K562 (cell line): ENCODE measurements around the gene POC5.

ENCODE experiments used
- ID3 ChIP-seq, 2 experiments: fragments of 250-450 bp in 1 of 2; fragments of 450-650 bp in 1 of 2; sonication (Bioruptor Pico) in 1 of 2; IDR thresholded peaks; 2 replicates each; pipeline versions ENCODE4 v1.6.1 to v1.8.0; 2016 to 2021; ENCODE audit warnings: mild to moderate bottlenecking in 2 of 2, moderate library complexity in 2 of 2, missing compliant biosample characterization in 1 of 2, missing genetic modification characterization in 1 of 2
- NFE2 ChIP-seq: IDR thresholded peaks from 2 replicates; pipeline ENCODE4 v1.6.1; 2014; ENCODE audit warnings: antibody characterized with exemption, low read depth
- SRF ChIP-seq, 2 experiments: fragments of 250-450, 450-650 bp in 1 of 2; sonication (Bioruptor Pico) in 1 of 2; sonication (generic) in 1 of 2; formaldehyde crosslinking; IDR thresholded peaks; 2 replicates each; pipeline versions ENCODE4 v1.5.0 to v1.5.1; 2020 to 2022; ENCODE audit warnings: mild to moderate bottlenecking in 1 of 2, missing genetic modification reagents in 1 of 2
- TCF7L2 ChIP-seq: fragments of 150-350 bp; IDR thresholded peaks from 2 replicates; pipeline ENCODE4 v1.6.1; 2016; ENCODE audit warnings: low read depth, mild to moderate bottlenecking, low read length, moderate library complexity
- ZBTB7A ChIP-seq: IDR thresholded peaks from 2 replicates; pipeline ENCODE4 v1.6.1; 2011; ENCODE audit warnings: low read depth, mild to moderate bottlenecking, low read length, moderate library complexity, borderline replicate concordance; ENCODE audit not compliant: control insufficient read depth
- TF ChIP-seq, protein P1 (sequence below), 3 experiments: IDR thresholded peaks in 2 of 3; conservative IDR thresholded peaks in 1 of 3; 2 replicates each; pipeline ENCODE4 v1.5.1; 2011 to 2012; ENCODE audit warnings: low read length in 3 of 3, mild to moderate bottlenecking in 3 of 3, control low read depth in 2 of 3, improper control_type of control experiment in 1 of 3, inconsistent platforms in 1 of 3, low read depth in 1 of 3, mixed read lengths in 1 of 3, moderate library complexity in 1 of 3; ENCODE audit not compliant: insufficient read depth in 2 of 3
- TF ChIP-seq, protein P2 (sequence below), 2 experiments: fragments of 450-650 bp in 1 of 2; sonication (generic) in 1 of 2; formaldehyde crosslinking; conservative IDR thresholded peaks; 2 replicates each; pipeline versions ENCODE4 v1.4.0 to v1.8.1; 2020 to 2022; ENCODE audit warnings: mild to moderate bottlenecking in 1 of 2, missing genetic modification reagents in 1 of 2
- TF ChIP-seq, protein P3 (sequence below): sonication (generic); formaldehyde crosslinking; IDR thresholded peaks from 2 replicates; pipeline ENCODE4 v1.9.0; 2022; ENCODE audit warnings: mild to moderate bottlenecking, missing genetic modification reagents

DNA sequence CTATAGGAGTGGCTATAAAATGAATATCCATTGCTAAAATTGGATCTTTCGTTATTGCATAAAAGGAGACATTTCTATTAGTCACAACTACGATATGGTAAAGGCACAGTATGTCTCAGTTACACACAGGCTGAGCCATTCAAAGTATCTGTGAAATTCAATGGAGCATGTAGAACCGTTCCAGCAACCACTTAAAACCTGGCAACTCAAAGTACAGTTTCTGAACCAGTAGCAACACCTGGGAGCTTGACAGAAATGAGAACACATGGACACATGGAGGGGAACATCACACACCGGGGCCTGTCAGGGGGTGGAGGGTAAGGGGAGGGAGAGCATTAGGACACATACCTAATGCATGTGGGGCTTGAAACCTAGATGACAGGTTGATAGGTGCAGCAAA is 15.4 kb downstream of the POC5 start:
- TF ChIP-seq, protein P1, sequence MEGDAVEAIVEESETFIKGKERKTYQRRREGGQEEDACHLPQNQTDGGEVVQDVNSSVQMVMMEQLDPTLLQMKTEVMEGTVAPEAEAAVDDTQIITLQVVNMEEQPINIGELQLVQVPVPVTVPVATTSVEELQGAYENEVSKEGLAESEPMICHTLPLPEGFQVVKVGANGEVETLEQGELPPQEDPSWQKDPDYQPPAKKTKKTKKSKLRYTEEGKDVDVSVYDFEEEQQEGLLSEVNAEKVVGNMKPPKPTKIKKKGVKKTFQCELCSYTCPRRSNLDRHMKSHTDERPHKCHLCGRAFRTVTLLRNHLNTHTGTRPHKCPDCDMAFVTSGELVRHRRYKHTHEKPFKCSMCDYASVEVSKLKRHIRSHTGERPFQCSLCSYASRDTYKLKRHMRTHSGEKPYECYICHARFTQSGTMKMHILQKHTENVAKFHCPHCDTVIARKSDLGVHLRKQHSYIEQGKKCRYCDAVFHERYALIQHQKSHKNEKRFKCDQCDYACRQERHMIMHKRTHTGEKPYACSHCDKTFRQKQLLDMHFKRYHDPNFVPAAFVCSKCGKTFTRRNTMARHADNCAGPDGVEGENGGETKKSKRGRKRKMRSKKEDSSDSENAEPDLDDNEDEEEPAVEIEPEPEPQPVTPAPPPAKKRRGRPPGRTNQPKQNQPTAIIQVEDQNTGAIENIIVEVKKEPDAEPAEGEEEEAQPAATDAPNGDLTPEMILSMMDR (IDR thresholded peaks at IDR 0.05 in 2 of 3, conservative IDR thresholded peaks at IDR 0.05 in 1 of 3; ENCODE audit: insufficient read depth in 2 of 3, low read depth in 1 of 3, low read length in 3 of 3), result no peak
- TF ChIP-seq, protein P2, sequence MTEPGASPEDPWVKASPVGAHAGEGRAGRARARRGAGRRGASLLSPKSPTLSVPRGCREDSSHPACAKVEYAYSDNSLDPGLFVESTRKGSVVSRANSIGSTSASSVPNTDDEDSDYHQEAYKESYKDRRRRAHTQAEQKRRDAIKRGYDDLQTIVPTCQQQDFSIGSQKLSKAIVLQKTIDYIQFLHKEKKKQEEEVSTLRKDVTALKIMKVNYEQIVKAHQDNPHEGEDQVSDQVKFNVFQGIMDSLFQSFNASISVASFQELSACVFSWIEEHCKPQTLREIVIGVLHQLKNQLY (CRISPR knock-in tag; conservative IDR thresholded peaks at IDR 0.05), result no peak
- TF ChIP-seq SRF (CRISPR knock-in tag; IDR thresholded peaks at IDR 0.05) (no peak), ID3 (CRISPR knock-in tag; IDR thresholded peaks at IDR 0.05) (no peak), ID3 (tag; IDR thresholded peaks at IDR 0.05) (no peak), ZBTB7A (no peak), NFE2 (no peak), TCF7L2 (no peak)
- TF ChIP-seq, protein P3, sequence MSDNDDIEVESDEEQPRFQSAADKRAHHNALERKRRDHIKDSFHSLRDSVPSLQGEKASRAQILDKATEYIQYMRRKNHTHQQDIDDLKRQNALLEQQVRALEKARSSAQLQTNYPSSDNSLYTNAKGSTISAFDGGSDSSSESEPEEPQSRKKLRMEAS, result no peak
